A673 (cell line): Measurements from ENCODE around the gene ATG16L2.

Experiments
- CTCF ChIP-seq: fragments of 300-800, 200-600 bp; sonication (generic); conservative IDR thresholded peaks from 2 replicates; pipeline ENCODE4 v1.5.1; 2017; ENCODE audit warnings: low read depth, mild to moderate bottlenecking, antibody characterized with exemption, low read length, moderate library complexity, mixed read lengths
- EZH2 ChIP-seq: fragments of 200-600 bp; sonication (generic); IDR thresholded peaks from 2 replicates; pipeline ENCODE4 v1.6.1; 2017; ENCODE audit warnings: borderline replicate concordance, low read depth, mild to moderate bottlenecking, mixed read lengths, antibody characterized with exemption, low read length; ENCODE audit not compliant: poor library complexity, severe bottlenecking

GRCh38 chr11:72781063-72781312 is 33.2 kb upstream of the ATG16L2 start:
- TF ChIP-seq CTCF: no peak
- no peak for TF ChIP-seq EZH2
